Eye (tissue), 1 donor: ENCODE results near the gene MAD1L1.
A peak's percentile ranks its signal among the peaks of the same experiment; 100 is the strongest.

ENCODE experiments used
- DNase-seq: peaks from one replicate; pipeline ENCODE4 v3.0.0-alpha.2; 2015

MAD1L1 gene

DNA sequence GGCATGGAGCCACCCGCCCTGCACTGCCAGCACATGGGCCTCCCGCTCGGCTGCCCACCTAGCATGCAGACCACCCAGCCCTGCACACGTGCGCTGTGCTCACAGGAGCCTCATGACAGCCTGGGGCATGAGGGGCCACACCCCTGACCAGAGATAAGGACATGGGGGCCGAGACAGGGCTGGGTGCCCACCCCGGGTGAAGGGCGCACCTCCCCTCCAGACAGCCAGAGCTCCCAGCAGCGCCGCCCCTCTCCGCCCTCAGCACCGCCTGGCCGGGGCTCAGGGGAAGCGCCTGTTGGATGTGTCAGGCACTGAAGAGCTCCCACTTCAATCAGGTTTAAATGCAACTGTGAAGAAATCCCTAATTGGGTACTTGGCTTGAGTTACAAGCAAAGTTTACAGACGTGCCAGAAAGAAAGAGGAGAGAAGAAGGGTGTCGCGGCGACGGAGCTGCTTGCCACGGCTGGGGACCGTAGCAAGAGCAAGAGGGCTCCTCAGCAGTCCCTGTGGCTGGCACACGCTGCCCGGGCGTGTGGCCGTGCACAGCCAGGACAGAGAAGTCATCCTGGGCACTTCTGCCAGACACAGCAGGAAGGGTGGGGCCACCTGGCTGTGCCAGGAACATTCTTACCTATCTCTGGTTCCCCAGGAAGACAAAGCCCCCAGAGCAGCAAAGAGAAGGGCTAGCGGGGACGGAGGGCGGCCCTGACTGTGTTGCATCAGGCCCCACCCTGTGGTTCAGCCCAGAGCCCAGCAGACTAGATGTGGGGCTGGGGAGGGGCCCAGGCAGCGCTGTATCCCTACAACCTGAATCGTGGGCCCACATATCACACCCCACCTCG is 315.3 kb downstream of the MAD1L1 start:
- DNase-seq = peak; percentile 19

DNA sequence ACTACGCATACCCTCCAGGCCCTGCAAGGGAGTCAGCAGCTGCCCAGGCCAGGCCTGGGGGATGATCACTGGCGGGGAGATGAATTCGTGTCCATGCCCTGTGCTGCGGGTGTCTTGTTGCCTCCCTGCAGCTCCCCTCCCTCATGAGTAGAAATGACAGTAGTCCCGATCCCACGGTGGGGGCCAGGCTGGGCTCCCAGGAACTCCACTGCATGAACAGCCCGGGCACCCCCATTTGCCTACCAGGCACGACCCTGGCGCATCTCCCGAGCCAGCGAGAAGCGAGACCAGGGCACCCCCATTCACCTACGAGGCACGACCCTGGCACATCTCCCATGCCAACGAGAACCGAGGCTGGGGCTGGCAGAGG is 316.2 kb downstream of the MAD1L1 start:
- no peak for DNase-seq

DNA sequence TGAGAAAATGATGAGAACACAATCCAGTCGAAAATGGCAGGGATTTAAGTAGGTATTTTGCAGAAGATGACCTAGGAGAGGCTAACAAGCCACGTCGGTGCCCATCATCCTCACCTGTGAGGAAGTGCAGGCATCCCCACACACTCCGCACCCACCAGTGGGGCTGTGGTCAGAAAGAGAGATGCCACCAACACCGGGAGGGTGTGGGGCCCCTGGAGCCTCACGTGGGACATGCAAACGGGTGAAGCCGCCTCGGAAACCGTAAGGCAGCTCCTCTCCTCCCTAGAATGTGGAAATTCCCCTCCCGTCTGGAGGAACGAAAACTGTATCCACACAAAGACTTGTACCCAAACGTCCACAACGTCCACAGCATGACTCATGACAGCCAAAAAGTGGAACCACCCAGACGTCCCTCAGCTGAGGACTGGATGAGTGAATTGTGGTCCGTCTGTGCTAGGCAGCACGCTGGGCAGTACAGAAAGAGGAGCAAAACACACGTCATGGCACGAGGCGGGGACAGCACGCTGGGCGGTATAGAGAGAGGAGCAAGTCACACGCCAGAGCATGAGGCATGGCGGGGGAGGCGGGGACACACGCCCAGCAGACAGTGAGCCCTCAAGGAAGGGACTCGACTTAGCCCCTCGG is 316.7 kb downstream of the MAD1L1 start:
- DNase-seq = no peak

DNA sequence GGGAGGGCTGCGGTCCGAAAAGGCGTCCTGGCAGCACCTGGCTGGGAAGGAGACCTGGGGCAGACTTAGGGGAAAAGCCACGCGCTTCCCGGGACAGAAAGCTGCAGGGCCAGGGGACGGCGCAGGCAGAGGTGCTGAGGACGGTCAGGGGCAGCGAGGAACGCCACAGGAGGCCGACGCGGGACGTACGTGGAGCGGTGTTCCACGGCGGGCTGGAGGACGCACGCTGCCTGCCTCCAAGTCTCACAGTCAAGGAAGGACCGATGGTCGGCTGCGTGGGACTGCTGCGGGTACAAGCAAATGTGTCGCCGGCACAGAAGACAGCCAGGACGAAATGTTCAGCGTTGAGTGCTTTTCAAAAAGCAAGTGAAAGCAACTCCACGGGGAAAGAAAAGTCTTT is 317.4 kb downstream of the MAD1L1 start:
- no peak for DNase-seq

DNA sequence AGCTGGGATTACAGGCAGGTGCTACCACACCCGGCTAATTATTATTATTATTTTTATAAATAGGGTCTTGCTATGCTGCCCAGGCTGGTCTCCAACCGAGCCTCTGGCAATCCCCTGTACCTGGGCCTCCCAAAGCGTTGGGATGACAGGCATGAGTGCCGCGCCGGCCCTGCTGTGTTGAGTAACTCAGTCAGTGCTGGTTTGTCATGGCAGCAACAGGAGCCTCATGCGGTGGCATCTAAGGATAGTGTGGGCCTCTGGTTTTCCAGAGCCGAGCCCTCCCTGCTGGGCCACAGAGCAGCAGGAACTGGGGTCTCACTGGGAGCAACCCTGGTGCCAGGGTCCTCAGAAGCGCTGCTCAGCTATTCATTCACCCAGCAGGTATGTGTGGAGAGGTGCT is 318.0 kb downstream of the MAD1L1 start:
- DNase-seq = no peak

DNA sequence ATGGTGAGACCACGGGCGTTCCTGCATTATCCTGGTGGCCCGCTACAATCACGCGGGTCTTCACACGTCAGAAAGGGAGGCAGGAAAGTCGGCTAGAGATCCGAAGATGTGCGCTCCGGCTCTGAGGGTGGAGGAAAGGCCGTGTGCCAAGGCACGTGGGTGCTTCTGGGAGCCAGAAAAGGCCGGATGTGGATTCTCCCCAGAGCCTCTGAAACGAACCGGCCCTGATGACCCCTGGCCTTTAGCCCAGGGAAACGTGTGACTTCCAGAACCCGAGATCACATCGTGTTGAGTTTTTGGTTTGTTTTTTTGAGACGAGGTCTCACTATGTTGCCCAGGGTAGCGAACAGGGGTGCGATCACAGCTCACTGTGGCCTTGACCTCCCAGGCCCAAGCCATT is 318.4 kb downstream of the MAD1L1 start:
- no peak for DNase-seq

DNA sequence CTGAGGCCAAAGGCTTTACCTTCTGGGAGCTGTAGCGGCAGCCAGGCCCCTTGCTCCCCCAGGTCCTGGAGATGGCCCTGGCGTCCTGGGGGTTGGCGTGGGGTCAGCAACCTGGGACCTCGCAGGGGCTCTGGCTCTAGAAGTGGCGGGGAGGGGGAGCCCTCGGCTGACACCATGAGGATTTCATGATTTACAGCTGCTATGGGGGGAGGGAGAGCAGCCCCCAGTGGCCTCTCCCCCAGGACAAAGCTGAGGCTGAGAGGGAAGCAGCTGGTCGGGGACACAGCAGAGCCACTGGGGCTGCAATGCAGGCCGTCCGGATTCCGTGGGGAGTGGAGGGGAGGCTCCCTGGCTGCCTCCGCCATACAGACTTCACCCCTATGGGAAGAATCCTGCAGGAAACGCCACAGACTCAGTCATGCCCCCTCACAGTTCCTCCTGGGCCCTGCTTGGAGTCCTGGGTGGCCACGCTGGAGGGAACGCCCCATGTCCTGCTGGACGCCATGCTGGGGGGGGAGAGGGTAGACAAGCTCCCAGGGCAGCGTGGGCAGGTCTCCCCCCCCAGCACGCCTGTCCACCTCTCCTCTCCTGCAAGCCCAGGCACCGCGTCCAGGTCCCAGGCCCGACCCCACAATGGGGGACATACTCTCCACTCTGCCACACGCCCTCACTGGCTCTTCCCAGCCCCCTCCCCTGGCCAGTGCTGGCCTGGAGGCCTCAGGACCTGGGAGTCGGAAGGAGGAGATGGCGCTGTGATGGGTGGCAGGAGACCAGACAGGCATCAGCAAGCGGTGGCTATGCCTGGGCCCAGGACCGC is 319.1 kb downstream of the MAD1L1 start:
- DNase-seq = peak; percentile 39

DNA sequence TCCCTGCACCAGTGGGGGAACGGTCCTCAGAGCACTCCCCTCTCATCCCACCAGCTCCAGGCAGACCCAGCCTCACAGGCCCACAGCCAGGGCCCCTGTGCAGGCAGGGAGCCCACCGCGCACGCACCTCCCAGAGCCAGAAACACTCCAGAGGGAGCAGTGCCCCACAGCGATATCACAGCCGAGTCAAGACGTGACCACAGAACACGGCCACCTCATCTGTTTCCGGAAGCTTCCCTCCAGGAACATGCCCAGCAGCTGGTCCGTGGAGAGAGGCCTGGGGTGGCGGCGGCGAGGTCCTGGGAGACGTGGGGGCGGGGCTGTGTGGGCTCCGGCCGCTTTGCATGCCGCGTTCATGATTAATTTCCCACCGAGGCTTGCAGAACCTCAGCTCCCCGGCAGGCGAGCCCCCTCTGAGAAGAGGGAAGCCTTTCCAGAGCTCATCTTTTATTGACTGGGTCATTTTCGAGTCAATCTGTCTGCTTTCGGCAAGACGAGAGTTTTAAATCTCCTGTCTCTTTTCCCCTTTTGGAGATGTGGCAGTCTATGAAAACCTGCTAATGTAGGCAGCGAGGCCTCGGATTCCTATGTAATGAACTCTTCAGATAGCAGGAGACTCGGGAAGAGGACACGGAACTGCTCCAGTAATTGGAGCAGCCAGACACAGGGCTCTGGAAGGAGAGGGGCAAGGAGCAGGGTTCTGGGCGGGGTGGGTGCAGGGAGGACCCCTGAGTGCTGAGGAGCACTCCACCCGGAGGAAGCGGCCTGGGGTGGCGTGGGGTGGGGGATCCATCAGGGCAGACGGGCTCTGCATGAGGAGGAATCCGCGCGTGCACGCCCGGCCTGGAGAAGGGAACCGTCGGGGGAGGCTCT is 319.9 kb downstream of the MAD1L1 start:
- peak; percentile 83 for DNase-seq

DNA sequence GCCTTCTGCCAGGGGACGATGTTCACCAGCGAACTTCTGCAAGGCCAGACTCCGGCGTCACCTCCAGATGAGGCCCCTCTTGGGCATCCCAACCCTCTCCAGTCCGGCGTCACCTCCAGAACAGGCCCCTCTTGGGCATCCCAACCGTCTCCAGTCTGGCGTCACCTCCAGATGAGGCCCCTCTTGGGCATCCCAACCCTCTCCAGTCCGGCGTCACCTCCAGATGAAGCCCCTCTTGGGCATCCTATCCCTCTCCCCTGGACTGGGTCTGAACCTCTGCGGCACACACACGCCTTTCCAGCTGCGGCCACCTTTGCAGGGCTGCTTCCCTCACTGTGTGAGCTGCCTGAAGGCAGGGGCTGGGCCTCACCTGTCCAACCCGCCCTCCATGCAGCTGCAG is 321.2 kb downstream of the MAD1L1 start:
- DNase-seq = no peak

DNA sequence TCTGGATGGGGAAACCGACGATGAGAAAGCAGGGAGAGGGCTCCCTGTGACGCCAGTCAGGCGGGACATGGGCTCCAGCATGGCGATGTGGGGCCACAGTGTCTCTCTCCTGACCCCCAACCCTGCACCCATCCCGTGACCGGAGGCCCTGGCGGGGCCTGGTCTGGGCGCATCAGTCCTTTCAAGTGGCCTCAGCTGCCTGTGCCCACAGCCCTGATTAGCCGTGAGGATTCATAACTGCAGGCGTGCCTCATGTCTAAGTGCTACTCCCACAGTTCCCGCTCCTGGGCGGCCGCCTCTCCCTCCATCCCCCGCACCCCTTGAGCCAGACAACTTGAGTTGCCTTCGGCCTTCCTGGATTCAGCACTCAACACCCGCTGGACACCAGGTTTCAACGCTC is 321.9 kb downstream of the MAD1L1 start:
- DNase-seq = no peak

DNA sequence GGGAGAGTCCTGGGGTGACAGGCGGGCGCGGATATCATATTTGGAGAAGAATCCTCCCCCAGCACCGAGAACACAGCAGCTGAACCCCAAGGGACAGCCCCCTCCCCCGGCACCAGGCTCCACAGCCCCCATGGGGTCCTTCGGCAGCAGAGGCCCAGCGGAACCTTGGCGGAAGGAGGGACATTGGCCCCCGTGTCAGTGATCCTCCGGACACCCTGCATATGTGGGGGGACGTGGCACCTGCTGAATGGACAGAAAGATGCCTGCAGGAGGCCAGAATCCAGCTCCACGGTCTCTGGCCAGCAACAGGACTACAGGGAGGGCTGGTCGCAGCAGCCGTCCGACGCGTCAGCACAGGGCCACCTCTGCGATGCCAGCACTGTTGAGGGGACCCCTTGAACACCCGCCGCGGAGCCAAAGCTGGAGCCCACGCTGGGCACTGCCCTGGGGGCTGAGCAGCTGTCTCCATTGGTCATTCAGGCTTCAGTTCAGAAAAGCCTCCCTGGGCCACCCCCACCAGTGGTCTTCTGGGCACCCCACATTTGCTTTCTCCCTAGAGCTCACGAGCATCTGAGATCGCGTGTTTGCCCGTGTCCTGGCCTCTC is 322.6 kb downstream of the MAD1L1 start:
- DNase-seq = no peak

DNA sequence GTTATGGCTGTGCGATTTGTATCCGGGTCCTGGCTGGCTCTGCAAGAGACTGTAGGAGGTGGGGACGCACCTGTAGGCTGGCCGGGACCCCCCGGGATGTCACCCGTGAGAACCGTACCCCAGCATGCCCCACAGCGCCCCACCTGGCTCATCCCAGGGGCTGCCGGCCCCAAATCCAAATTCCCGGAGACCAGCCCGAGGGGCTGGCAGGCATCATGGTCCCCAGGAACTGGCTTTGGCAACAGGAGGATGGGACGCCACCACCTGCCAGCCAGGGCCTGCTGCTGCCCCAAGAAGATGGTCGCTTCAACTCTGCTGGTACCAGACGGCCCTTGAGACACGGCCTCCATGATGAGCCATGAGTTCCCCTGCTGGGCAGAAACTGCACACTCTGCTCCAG is 323.3 kb downstream of the MAD1L1 start:
- no peak for DNase-seq

DNA sequence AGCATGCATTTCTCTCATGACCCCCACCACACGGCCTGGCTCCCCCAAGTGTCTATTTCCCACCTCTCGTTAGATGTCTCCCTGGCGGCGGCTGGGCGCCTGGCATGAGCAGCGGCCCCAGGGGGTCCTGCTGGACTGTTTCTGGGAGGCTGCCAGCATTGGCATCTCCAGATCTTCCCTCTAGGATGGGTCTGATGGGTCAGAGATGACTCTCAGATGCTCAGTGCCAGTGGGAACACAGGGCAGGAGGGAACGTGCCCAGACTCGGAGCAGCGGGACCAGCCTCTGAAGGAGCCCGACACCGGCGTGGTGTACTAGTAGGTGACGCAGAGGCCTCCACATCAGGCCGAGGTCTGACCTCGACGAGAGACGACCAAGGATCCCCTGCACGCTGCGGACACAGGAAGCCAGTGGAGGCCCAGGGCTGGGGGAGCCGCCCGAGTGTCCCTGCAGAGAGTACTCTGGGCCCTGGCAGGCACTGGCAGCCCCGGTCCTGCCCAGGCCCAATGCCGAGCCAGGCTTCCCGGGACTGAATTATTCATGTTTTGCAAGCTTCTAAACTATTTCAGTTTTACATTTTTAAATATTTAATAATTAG is 323.8 kb downstream of the MAD1L1 start:
- no peak for DNase-seq

DNA sequence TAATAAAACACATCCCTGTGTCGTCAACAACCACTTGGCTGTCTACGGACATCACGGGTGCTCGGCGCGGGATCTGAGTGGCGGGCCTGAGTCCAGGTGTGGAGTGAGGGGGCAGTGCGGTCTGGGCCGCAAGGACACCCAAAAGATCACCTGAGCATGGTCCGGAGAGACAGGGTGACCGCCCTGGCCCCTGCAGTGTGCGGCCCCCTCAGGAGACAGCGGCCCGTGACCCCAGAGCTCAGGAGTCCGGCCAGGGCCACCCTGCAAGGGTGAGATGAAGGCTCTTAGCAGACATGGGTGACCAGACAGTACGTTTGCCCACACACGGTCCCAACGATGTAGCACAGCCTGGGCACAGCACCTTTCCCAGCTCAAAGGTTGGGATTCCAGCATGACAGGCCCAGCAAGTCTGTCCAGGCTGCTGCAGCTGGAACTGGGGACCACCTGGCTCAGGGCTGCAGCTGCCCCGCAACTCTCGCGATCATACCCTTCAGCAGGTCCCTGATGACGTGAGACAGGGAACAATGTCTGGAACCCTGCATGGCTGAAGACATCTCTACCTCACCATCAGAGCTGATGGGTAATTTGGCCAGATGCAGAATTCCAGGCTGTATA is 324.9 kb downstream of the MAD1L1 start:
- no peak for DNase-seq

DNA sequence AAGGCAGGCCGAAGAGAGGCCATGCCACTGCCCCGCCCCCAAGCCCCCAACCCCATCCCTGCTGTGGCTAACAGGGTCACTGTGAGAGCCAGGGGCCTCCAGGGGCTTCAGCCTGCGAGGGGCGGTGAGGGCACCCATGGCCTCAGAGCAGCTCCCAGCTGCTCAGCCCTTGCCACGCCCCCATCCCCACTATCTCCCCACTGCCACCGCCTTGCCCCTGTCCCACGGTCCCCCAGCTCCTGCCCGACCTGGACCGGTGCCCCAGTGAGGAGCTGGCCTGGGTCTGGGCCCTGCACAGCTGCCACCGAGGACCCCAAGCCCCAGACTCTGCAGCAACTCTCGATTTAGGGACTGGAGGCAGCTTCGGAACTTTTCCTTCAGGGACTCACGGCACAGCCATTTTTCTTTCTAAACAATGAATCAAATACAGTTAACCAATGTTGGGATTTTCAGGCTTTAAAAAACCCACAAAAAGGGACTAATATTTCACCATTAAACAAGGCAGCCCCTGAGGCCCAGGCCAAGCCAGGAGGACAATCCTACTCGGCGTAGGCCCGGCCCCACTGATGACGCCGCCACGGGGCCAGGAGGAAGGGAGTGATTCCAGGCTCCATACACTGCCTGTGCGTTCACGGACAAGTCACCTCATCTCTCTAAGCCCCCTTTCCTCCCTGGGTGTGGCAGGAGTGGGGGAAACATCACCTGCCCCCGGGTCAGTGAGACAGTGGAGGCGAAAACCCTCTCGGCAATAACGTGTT is 325.6 kb downstream of the MAD1L1 start:
- no peak for DNase-seq

DNA sequence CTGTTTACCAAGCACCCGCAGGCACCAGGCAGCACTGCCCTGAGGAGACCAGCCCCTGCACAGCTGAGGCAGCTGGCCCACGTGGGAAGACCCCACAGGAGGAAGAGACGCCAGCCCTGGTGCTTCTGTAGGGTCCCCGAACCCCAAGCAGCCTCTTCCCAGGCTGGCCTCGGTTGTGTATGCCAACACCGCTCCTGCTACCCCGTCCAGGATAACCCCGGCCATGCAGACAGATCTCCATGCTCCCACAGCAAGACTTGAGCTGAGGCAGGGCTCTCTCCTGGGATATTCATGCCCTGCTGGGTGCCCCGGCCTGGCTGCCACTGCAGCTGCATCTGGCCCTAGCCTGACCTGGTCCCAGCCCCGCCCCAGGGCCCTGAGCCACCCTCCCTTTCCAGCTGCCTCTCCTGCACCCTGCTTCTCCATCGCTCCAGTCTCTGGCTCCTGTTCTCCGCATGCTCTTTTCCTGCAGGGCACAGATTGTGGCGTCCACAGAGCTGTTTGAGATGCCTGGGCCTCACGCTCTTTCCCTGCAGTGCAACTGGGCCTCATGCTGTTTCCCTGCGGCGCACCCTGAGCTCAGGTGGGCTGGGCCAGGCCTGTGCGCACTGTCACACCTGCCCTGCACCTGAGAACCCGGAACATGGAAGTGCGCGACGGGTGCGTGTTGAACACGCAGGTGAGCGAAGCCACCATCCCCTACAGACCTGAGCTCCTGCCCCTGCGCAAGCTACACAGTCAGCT is 326.5 kb downstream of the MAD1L1 start:
- no peak for DNase-seq

DNA sequence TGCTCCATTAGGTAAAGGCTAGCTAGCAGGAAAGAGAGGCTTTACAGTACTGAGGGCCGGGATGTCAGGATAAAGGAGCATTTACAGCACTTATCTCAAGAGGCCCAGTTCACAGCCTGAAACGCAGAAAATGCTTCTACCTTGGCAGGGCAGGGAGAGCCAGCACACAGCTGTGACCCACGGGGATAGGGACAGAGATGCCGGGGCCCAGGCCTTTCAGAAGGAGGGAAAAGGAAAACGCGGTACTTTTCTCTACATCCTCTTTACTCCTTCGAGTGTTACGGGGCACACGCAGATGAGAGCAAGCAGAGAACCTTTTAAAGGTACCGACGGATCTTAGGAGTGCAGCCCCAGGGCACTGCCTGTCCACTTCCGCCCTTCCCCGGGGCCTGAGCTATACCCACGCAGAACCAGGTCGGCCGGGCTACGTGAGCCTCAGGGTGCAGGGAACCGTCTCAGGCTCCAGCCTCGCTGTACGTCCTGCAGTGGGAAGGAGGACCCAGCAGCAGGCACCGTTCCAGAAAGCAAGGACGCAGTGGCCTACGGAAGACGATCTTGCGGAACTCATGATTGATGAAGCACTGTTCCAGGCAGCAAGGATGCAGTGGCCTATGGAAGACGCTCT is 330.4 kb downstream of the MAD1L1 start:
- DNase-seq = no peak

DNA sequence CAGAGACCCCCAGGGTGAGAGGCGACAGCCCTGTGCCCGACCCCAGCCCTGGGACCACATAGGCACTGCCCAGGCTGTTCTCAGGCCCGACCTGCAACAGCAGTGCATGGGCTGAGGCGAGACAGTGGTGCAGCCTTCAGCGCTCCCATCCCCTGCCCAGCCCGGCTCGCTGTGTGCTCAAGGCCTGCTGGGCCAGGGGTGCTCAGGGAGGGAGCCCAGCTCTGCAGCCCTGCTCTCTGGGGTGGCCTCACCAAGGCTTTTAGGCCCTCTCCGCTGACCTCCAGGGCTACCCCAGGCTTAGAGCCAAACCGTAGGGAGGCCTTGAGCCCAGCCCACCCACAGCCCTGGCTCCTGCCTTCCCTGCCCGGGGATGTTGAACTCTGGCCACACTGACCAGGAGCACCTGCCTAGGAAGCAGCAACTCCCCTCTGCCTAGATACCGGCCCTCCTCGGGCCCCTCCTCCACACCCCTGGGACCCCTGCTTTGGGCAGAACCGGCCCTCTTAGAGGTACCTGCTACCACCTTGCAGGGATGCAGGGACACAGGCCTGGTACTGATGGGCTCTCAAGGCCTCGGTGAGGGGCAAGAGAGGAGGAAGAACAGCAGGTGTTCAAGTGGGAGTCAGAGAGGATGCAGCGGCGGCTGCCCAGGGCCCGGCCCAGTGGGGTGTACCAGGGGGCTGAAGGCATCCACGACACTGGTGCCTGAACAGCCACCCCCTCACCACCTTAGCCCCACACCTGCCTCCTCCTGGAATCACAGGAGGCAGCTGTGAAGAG is 331.1 kb downstream of the MAD1L1 start:
- no peak for DNase-seq

DNA sequence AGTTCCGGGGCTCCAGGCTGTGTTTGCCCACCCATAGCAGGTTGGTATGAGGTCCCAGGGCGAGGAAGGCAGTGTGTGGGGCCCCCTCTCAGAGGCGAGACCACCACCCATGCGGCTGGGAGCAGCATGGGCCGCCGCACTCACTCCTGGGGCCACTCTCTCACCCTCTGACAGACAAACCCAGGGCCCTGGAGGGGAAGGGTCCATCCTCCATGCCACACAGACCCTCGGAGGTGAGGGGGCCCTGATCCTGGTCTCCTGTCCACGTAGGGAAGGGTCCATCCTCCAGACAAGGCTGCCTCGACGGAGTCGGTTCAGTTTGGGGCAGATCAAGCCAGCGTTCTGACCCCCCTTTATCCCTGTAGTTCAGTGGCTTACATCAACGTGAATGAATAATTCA is 331.9 kb downstream of the MAD1L1 start:
- peak; percentile 44 for DNase-seq
